ENCODE results near the gene RCOR2.

Gene RCOR2

DNA sequence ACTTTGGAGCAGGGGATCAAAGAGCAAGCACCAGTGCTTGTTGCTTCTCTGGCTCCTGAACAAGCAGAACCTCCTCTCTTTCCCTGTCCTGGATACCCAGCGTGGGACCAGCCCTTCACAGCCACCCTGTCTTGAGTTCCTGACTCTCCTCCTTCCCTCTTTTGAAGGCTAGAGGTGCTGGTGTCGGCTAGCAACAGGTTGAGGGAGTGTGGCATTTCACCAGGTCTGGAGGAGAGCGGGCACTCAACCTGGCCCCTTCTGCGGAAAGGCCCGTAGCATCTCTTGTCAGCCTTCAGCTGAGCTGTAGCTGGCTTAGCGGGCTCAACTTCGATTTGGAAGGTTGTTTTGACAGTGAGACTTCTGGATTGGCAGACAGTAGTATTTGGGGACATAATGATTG lies 26.6 kb downstream of the RCOR2 start:
- in situ Hi-C loops (cut with MboI; ENCODE audit: low sequenced_read_pairs, unreplicated experiment), result no loop called here
- TF ChIP-seq, protein P1, sequence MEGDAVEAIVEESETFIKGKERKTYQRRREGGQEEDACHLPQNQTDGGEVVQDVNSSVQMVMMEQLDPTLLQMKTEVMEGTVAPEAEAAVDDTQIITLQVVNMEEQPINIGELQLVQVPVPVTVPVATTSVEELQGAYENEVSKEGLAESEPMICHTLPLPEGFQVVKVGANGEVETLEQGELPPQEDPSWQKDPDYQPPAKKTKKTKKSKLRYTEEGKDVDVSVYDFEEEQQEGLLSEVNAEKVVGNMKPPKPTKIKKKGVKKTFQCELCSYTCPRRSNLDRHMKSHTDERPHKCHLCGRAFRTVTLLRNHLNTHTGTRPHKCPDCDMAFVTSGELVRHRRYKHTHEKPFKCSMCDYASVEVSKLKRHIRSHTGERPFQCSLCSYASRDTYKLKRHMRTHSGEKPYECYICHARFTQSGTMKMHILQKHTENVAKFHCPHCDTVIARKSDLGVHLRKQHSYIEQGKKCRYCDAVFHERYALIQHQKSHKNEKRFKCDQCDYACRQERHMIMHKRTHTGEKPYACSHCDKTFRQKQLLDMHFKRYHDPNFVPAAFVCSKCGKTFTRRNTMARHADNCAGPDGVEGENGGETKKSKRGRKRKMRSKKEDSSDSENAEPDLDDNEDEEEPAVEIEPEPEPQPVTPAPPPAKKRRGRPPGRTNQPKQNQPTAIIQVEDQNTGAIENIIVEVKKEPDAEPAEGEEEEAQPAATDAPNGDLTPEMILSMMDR (IDR thresholded peaks at IDR 0.05; ENCODE audit: borderline replicate concordance, control extremely low read depth, extremely low read depth, insufficient read depth, missing control alignments), result no peak

DNA sequence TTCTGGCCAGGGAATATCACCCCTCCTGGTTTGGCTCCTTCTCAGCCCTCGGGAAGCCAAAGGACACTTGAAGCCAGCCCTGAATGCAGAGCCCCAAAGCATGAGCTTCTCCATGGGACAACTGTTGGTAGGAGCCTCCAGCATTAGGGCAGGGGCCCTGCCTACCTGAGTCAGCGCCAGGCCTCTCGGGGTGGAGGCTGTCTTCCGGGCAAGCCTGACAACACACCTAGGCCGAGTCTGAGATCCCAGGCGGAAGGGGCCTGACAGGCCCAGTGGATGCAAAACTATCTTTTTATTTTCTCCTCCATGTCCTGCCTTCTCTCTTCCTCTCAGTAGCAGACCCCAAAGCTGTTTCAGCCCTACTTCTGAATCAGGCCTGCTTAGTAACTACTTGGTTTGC lies 27.6 kb downstream of the RCOR2 start:
- in situ Hi-C loops (cut with MboI; ENCODE audit: low sequenced_read_pairs, unreplicated experiment), result no loop called here
- no peak for DNase-seq (ENCODE audit: low spot score)
- TF ChIP-seq, protein P1 (IDR thresholded peaks at IDR 0.05; ENCODE audit: borderline replicate concordance, control extremely low read depth, extremely low read depth, insufficient read depth, missing control alignments), result no peak

More for the DNA sequence above, 26.6 kb downstream of the RCOR2 start:
- DNase-seq (ENCODE audit: low spot score), result no peak

GRCh38 chr11:63888170-63889086 lies 28.5 kb downstream of the RCOR2 start:
- TF ChIP-seq, protein P1 (IDR thresholded peaks at IDR 0.05; ENCODE audit: borderline replicate concordance, control extremely low read depth, extremely low read depth, insufficient read depth, missing control alignments), result no peak
- DNase-seq (ENCODE audit: low spot score), result peak; percentile 79
- in situ Hi-C loops (cut with MboI; ENCODE audit: low sequenced_read_pairs, unreplicated experiment), result no loop called here

GRCh38 chr11:63887386-63887999 lies 29.5 kb downstream of the RCOR2 start:
- DNase-seq (ENCODE audit: low spot score), result no peak
- in situ Hi-C loops (cut with MboI; ENCODE audit: low sequenced_read_pairs, unreplicated experiment), result no loop called here
- TF ChIP-seq, protein P1 (IDR thresholded peaks at IDR 0.05; ENCODE audit: borderline replicate concordance, control extremely low read depth, extremely low read depth, insufficient read depth, missing control alignments), result no peak

- no peak for DNase-seq (ENCODE audit: low spot score)
- in situ Hi-C loops (cut with MboI; ENCODE audit: low sequenced_read_pairs, unreplicated experiment), result no loop called here
- TF ChIP-seq, protein P1 (IDR thresholded peaks at IDR 0.05; ENCODE audit: borderline replicate concordance, control extremely low read depth, extremely low read depth, insufficient read depth, missing control alignments), result no peak
These were observed 32.6 kb downstream of the RCOR2 start for GRCh38 chr11:63884196-63884932.

DNA sequence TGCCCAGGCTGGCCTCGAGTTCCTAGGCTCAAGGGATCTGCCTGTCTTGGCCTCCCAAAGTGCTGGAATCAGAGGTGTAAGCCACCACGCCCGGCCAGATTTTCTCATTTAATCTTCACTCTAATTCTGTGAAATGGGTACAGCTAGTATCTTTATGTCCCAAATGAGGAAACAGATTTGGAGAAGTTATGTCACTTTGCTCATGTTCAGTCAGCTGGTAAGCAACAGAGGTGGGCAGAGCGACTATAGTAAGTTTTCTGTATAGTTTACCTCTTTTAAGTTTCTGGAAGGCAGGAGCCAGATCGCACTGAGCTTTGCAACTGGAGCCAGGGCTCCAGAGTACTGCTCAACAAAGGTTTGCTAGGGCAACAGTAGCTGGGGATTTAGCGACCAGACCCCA lies 33.2 kb downstream of the RCOR2 start:
- in situ Hi-C loops (cut with MboI; ENCODE audit: low sequenced_read_pairs, unreplicated experiment), result no loop called here
- DNase-seq (ENCODE audit: low spot score), result no peak
- TF ChIP-seq, protein P1 (IDR thresholded peaks at IDR 0.05; ENCODE audit: borderline replicate concordance, control extremely low read depth, extremely low read depth, insufficient read depth, missing control alignments), result no peak
